ENCODE measurements around the gene RNU6-1.

Gene RNU6-1

DNA sequence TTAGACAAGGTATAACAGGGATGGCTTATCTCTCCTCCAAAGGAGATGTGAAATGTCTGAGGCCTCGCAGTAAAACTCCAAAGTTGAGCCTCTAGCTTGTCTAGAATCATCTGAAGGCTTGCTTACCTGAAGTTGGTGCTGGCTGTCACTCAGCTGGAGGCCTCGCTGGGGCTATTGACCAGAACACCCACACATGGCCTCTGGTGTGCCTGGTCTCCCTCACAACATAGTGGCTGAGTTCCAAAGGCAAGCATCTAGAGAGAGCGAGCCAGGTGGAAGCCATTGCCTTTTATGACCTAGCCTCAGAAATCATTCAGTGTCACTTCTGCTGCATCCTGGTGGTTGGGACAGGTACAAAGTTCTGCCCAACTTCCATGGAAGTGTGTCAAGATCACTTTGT, 17.4 kb upstream of the RNU6-1 start:
- no peak for DNase-seq (ENCODE audit: low spot score)

DNA sequence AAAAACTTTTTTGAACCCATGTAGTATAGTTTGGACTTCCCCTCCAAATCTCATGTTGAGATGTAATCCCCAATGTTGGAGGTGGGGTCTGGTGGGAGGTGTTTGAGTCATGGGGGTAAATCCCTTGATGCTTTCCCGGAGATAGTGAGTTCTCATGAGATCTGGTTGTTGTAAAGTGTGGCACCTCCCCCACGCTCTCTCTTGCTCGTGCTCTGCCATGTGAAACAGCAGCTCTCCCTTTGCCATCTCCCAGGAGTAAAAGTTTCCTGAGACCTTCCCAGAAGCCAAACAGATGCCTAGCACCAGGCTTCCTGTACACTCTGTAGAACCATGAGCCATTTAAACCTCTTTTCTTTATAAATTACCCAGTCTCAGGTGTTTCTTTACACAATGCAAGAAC, 16.0 kb upstream of the RNU6-1 start:
- no peak for DNase-seq (ENCODE audit: low spot score)

DNA sequence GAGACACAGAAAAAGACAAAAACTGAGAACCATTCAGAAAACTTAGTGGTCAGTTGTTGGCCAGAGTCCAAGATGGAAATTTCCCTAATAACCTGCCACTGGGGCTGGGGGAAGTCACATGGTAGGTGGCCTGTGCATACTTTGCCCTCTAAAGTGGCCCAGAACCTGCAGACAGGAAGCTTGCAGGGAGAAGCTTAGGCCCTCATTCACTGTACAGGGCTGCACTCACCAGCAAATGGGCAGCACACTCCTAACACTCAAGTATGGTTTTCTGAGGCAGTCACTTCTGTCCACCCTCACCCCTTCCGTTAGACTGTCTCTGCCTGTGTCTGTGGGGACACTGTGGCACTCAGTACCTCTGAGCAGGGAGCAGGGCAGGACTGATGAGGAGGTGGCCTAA, 14.5 kb upstream of the RNU6-1 start:
- DNase-seq (ENCODE audit: low spot score), result no peak

DNA sequence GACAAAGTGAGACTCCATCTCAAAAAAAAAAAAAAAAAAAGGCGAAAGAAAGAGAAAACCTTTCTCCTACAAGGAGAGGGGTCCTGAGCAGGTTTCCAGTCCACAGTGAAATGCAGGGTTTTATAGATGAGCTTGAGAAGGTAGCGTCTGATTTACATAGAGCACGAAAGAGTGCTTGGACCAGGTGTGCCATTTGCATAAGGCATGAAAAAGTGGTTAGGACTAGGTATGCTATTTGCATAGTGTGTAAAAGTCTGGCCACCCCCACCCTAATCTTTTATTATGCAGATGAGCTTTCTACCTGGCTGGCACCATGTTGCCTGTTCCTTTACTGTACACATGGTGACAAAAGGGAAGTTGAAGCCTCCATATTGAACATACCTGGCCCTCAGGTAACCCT, 13.6 kb upstream of the RNU6-1 start:
- DNase-seq (ENCODE audit: low spot score), result no peak

DNA sequence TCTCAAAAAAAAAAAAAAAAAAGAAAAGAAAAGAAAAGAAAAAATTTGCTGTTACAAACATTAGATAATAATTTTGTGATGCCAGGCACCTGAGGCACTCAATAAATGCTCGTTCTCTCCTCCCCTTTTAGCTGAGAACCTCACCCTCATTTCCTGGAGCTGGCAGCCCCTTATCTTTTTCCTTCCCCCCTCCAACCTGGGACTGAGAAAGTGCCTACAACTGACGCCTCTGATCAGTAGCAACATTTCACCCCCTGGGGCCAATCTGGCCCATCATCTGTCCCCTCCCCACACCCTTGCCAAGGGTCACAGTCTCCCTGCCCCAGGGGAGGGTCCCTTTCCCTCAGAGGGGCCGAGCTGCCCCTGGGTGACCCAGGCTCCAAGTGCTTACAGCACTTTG, 12.6 kb upstream of the RNU6-1 start:
- no peak for DNase-seq (ENCODE audit: low spot score)

DNA sequence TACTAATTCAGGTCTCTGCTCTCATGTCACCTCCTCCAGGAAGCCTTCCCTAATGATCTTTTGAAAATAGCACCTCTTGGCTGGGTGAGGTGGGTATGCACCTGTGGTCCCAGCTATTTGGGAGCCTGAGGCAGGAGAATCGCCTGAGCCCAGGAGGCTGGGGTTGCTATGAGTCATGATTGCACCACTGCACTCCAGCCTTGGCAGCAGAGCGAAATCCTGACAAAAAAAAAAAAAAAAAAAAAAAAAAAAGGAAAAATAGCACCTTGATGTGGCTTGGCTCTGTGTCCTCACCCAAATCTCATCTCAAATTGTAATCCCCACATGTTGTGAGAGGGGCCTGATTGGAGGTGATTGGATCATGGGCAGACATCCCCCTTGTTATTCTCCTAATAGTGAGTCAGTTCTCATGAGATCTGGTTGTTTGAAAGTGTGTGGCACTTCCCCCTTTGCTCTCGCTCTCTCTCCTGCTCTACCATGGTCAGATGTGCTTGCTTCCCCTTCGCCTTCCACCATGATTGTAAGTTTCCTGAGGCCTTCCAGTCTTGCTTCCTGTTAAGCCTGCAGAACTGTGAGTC, 11.2 kb upstream of the RNU6-1 start:
- no peak for DNase-seq (ENCODE audit: low spot score)

DNA sequence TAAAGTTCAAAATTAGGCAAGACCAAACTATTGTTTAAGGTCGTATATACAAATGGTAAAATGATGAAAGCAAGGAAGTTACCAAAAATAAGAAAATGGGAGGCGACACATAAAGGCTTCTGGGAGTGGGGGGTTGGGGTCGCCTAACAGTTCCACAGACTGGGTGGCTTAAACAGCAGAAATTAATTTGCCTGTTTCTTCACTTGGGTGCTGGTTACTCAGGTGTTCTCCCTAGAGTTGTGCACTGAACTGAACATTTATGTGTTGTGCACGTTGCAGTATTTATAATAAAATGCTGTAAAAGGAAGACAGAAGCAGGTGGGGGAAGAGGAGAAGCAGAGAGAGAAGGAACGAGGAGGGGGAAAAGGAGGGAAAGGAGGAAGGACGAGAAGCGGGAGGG, 10.5 kb upstream of the RNU6-1 start:
- DNase-seq (ENCODE audit: low spot score), result no peak

DNA sequence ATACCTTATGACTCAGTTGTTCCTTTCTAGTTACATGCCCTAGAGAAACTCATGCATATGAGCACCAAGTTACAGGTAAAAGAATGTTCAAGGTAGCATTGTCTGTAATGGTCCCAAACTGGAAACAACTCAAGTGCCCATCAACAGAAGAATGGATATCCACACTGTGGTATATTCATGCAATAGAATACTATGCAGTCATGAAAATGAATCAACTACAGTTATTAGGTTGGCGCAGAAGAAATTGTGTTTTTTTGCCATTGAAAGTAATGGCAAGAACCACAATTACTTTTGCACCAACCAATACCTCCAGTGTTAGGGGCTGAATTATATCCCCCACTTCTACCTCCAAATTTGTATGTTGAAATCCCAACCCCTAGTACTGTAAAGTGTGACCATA, 9.7 kb upstream of the RNU6-1 start:
- DNase-seq (ENCODE audit: low spot score), result no peak

DNA sequence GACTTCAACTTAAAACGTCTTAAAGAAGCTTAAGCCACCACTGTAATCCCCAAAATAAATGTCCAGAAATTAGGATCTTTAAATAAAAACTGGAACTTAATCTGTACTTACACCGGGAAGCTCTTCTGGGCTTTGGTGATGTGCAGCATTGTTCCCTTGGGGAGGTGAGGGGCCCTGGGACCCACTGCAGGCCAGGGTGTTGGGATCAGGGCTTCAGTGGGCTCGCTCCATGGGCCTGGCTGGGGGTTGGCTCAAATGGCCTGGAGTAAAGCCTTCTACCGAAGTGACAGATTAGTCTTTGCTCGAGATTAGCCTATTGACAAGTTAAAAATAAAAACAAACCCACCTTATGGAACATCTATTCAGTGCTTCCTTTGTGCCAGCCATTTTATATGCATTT, 6.1 kb upstream of the RNU6-1 start:
- DNase-seq (ENCODE audit: low spot score), result no peak

DNA sequence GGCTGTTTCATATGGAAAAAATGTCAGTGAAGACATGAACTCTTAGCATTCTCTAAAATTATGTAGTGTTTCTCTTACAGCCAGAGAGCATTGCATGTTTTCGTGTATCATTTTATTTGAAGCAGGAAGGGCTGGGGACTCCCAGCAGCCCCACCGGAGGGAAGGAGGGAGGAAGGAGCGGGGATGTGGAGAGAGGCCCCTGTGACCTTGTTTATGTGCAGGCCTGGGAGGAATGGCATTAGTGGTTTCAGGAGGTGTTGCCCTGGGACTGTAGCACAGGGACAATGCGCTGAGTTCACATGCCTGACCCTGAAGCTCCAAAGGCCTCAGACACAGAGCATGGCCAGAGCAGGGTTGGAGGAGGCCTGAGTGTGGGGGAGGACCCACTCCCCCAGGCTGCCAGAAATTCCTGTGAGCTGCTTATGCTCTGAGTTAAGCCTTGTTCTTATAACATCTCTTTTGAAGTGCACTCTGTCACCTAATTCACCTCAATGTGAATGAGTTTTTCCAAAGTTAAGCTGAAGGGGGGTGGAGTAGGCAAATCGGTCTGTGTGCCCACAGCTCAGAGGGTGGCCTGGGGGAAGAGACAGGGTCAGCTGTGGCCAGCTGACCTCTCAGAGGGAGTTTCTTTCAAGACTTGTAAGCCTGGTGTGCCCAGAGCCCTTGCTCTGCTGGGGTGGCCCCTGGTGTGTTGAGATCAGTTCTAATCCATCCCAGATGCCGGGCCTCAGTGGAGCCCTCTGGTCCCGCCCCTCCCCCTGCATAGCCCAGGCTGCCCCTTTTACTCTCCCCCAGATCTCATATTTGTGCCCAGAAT, 3.9 kb upstream of the RNU6-1 start:
- no peak for DNase-seq (ENCODE audit: low spot score)

DNA sequence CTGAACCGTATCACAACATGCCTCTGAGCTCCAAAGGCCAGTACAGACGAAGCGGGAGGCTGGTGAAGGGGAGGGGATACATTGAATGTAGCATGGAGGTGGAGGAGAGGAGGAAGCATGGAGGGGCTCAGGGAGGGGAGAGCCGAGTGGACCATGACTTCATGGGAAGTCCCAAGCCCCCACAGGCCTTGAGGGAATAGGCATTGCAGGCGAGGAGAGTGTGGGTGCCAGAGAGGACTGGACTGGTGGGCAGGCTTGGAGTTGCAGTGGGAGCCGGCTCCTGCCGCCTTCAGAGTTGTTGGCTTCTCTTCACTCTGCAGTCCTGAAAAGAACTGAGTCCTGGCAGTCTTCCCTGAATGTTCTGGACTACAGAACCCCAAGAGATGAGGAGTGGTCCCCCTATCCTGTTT, 3.3 kb upstream of the RNU6-1 start:
- DNase-seq (ENCODE audit: low spot score), result no peak

DNA sequence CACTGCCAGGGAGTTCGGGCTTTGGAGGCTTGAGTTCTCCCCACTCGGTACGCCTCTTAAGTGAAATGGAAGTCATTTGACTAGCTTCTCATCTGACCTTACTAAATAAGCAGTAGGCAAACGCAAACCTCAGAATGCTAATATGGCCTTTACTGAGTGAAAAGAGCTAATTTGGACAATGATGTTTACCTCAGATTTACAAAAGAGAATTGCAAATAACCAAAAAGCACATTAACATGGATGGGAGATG, 1.6 kb upstream of the RNU6-1 start:
- DNase-seq (ENCODE audit: low spot score), result no peak

DNA sequence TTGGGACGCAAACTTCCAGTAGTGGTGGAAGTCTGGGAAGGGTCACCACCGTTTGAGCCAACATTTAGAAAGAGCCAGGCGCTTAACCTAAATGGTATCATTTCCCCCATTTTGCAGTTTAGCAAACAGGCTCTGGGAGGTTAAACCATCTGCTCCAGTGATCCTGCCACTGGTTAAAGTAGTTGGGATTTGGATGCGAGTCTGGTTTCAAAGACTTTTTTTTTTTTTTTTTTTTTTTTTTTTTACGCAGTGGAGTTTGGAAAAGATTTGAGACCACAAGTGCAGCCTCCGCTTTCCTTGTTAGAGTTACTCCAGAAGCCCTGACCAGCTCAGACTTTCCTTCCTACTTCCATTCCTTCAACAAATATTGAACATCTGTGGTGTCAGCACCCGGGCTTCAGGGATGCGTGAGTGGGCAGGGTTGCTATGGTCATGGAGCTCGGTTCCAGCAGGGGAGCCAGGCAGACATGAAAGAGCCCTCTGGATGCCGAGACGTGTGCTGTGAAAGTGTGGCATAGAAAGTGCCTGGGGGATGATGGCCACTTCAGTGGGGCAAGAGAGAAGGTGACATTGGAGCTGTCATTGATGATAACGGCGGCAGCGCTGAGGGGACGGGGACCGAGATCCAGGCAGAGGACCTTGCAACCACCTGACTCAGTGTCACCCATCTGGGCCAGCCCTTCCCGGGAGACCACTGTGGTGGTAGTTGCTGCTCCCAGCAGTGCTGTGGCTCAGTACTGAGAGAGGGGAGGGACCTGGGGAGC, 1.1 kb upstream of the RNU6-1 start:
- DNase-seq (ENCODE audit: low spot score), result no peak

DNA sequence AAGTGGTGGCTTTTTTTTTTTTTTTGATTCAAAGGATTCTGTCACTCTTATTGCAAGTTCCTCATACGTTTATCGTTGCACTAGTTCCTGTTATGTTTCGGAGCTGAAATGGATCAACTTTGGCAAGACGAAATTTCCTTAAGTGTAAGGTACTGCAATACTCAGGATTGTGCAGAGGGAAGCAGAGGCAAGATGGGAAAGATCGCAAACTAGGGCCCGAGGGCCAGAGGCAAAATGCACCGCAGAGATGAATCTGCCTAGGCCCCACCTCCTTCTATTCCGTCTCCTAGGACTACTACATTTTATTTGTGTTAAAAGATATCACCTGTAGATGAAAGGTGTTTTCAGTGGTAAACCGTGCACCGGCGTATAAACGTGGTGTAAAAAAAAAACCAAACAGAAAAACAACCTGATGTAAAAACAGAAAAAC, 331 bp downstream of the RNU6-1 start:
- no peak for DNase-seq (ENCODE audit: low spot score)

DNA sequence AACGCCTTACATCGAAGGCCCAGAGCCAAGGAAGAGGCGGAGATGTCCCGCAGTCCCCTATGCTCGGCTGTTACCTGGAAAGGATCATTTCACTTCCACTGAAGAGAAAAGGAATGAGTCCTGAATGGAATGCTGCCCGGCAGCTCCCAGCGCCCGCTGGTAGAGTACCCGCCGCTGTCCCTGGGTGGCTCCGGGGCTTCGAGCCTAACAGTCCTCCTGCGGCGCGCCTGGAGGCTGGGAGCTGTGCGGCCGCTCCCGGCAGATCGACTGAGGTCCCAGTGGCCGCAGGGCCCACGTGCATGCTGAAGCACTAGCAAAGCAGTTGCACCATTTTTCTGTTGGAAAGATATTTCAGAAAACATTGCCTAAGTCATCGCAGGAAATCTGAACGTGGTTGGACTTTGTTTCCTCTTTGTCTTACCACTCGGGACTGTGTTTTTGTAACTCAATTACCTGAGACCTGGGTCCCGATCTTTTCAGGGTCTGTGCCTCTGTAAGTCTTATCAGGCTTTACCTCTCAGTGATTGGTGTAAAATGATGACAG, 984 bp downstream of the RNU6-1 start:
- DNase-seq (ENCODE audit: low spot score), result no peak

DNA sequence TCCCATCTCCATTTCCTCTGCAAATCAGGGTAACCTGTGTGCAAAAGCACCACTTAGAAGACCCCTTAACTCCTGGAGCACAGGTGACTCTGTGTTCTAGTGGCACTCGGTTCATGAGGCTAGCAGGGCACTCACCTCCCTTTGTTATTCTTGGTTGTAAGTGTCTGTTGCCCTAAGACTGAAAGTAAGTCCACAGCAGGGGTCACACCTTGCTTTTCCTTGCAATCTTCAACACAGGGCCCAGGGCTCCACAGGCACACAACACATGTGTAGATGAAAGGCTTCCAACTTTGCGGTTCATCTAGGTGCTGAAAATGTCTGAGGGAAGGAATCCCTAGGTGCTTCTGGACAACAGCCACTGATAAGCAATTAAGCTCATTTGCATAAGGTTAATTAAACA, 2.9 kb downstream of the RNU6-1 start:
- DNase-seq (ENCODE audit: low spot score), result no peak

DNA sequence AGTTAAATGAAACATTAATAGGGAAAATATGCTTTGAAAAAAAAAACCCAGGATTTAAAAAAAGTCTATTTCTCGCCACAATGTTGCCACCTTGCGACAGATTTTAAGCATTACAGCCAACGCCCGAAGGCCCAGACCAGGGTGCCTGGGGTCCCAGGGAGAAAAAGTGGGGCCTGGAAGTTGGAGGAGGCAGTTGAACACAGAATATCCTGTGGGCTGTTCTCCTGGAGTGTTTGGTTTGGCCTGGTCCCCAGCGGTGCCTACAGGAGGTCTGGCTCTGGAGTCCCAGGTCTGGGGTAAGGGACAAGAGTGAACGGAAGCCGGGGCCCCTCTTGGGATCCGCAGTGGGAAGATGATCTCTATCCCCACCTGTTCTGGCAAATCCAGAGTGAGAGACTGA, 3.4 kb downstream of the RNU6-1 start:
- DNase-seq (ENCODE audit: low spot score), result peak; percentile 58

DNA sequence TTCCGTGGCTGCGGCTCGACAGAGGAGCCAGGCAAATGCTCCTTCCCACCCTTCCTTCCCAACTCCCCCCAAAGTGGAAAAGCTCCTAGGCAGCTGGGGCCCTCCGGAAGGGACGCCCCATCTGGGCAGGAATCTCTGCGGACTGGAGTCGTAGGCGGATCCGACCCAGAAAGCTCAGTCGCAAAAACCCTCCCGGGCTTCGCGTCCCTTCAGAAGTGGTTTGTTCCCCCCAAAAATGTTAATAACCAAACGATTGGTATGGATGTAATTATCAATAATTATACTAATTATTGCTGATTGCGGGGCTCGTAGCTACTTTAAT, 3.8 kb downstream of the RNU6-1 start:
- DNase-seq (ENCODE audit: low spot score), result no peak

DNA sequence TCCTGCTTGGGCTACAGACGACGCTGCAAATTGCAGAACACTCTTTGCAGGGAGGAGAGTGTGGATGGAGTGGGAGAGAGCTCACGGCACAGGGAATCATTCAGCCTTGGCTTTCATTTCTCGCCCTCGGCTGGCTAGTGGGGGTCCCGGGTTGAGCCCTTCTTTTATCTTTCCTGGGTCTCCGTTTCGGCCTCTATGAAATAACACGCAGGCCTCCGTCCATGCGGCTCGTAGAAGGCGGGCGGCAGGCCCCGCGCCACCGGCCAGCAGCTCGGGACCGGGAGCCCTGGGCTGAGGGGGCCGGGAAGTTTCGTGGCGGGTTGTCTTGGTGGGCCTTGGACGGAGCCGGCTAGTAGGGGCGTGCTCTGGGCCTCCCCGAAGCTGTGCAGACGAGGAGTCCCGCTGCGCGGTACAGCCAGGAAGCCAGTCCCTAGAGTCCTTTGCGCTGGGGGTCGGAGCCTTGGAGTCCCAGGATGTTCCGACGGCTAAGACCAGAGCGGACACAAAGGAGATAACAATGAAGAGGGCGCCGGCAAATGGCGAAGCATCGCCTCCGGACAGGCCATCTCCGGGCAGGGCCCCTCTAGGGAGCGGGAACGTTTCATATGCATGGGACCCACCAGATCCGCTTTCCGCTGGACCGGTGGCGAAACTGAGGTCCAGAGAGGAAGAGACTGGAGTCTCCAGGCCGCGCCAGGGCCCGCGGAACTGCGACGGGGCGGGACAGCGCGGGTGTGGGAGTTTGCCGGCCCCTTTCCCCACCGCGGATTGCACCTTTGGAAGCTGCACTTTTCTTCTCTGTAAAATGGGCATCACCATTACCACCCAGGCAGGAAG, 4.3 kb downstream of the RNU6-1 start:
- no peak for DNase-seq (ENCODE audit: low spot score)

DNA sequence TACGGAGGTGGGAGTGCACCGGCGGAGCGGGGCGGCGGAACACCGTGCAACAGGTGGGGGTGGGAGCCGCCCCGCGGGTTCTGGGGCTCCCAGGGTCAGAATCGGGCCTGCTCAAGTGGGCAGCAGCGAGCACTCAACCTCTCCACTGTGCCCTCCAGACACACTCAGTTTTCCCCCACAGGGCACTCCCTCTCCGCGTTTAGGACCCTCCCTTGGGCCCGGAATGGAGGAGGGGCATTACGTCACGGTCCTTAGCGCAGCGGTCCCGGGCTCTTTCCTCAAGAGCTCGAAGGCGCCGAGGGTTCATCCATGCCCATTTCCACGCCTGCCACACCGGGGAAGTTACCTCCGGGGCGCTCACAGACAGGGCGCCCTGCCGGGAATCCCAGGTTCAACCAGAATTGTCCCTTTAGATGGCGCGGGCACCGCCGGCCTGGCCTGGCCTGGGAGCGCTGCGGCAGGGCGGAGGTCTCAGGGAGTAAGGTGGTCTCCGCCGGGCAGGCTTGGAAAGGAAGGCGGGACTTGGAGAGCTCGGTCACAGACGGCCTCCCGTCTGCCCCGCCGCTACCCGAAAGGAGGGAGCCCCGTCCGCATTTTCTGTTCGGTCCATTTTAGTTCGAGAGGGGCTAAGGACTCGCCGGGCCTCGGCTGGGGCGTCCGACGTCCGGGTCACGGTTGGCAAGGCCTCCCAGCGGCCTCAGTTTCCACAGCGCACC, 5.1 kb downstream of the RNU6-1 start:
- DNase-seq (ENCODE audit: low spot score), result no peak

DNA sequence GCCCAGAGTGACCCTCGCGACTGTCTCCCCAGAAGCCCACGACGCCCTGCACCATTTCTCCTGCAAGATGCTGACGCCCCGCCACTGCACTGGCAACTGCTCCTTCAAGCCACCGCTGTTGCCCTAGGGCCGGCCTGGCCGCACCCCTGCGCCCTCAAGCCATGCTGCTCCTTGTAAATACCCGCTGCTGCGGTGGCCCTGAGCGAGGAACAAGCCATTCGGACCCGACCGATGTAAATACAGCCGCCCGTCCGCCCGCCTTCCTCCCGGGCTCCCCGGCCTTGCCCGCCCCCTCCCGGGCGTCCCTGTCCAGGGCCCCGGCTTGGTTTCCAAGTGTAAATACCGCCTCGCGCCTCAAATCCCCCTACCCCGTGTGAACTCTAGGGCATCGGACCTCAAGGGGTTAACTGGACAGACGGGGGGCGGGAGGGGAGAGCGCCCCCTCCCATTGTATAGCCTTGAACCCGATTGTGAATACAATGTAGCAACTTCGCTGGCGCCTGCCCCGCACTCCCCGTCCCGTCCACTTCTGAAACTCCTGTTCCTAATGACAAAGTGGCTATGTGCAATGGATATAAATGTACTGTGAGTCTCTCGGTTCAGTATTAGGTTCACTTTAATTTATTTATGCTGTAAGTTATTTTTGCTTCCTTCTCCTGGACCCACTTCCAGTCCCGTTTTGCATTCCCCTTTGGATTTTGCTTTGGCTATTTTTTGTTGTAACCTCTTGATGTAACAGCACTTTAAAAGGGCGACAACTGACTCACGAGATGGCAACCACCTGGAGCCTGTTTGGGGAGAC, 5.9 kb downstream of the RNU6-1 start:
- DNase-seq (ENCODE audit: low spot score), result peak; percentile 19
